SIG-M5 (cell line): ENCODE results near the gene ITM2B.
"Not testable (repeated sequence)": the region's sequence is repeated elsewhere in the genome, so short reads cannot be mapped to it uniquely, and the experiment has no call there.

Experiments
- DNase-seq: peaks from one replicate; lab custom pipeline; 2025; lab: John Stamatoyannopoulos, UW

Gene ITM2B

GRCh38 chr13:48233046-48233888 lies at the start of gene ITM2B:
Gene ITM2B, plus strand, starts transcription at chr13:48233206. Its CDS starts 155 bp downstream, at chr13:48233361.
- DNase-seq: no peak

GRCh38 chr13:48184260-48184659 lies 48.7 kb upstream of the ITM2B start:
- no peak for DNase-seq

GRCh38 chr13:48185018-48185417 lies 48.0 kb upstream of the ITM2B start:
- DNase-seq: no peak

GRCh38 chr13:48186722-48187121 lies 46.3 kb upstream of the ITM2B start:
- no peak for DNase-seq

GRCh38 chr13:48188131-48188530 lies 44.9 kb upstream of the ITM2B start:
- DNase-seq: no peak

- DNase-seq: no peak
These were observed 44.4 kb upstream of the ITM2B start for GRCh38 chr13:48188601-48189000.

- DNase-seq: no peak
These were observed 43.8 kb upstream of the ITM2B start for GRCh38 chr13:48189171-48189570.

- no peak for DNase-seq
These were observed 40.5 kb upstream of the ITM2B start for GRCh38 chr13:48192411-48192935.

- no peak for DNase-seq
These were observed 38.6 kb upstream of the ITM2B start for GRCh38 chr13:48194379-48194754.

GRCh38 chr13:48199404-48199946 lies 33.5 kb upstream of the ITM2B start:
- no peak for DNase-seq

- no peak for DNase-seq
These were observed 32.0 kb upstream of the ITM2B start for GRCh38 chr13:48201044-48201443.

- not testable (repeated sequence) for DNase-seq
These were observed 25.8 kb upstream of the ITM2B start for GRCh38 chr13:48207207-48207606.

GRCh38 chr13:48210178-48210577 lies 22.8 kb upstream of the ITM2B start:
- peak; percentile 83 for DNase-seq

GRCh38 chr13:48214519-48215121 lies 18.4 kb upstream of the ITM2B start:
- DNase-seq: no peak

- not testable (repeated sequence) for DNase-seq
These were observed 17.3 kb upstream of the ITM2B start for GRCh38 chr13:48215511-48216203.

- no peak for DNase-seq
These were observed 16.7 kb upstream of the ITM2B start for GRCh38 chr13:48216204-48216711.

- no peak for DNase-seq
These were observed 12.4 kb upstream of the ITM2B start for GRCh38 chr13:48220592-48220980.

- DNase-seq: no peak
These were observed 11.9 kb upstream of the ITM2B start for GRCh38 chr13:48220981-48221685.

- no peak for DNase-seq
These were observed 11.3 kb upstream of the ITM2B start for GRCh38 chr13:48221686-48222187.

GRCh38 chr13:48222358-48223301 lies 10.4 kb upstream of the ITM2B start:
- DNase-seq: peak; percentile 39
